GM21360 (cell line): Measurements from ENCODE around the gene UPB1.
A peak's percentile ranks its signal among the peaks of the same experiment; 100 is the strongest.

Experiments used
- ATAC-seq: cut with Tn5 transposase; IDR thresholded peaks from one replicate; pipeline ENCODE4 v1.9.1; 2021; ENCODE audit warnings: mild to moderate bottlenecking, moderate library complexity; ENCODE audit not compliant: unreplicated experiment

Gene UPB1

GRCh38 chr22:24555165-24556039 lies 60.3 kb downstream of the UPB1 start, which contains the start of gene SNRPD3:
Gene SNRPD3, plus strand, starts transcription at chr22:24555999. Its CDS starts 1,676 bp downstream, at chr22:24557675.
- ATAC-seq, result peak; percentile 60

- no peak for ATAC-seq
Measured at GRCh38 chr22:24559471-24559870, 64.3 kb downstream of the UPB1 start.

GRCh38 chr22:24563246-24563645 lies 68.1 kb downstream of the UPB1 start:
- ATAC-seq, result no peak

GRCh38 chr22:24564376-24565058 lies 69.4 kb downstream of the UPB1 start:
- no peak for ATAC-seq

GRCh38 chr22:24565077-24565476 lies 69.9 kb downstream of the UPB1 start:
- ATAC-seq, result no peak

- ATAC-seq, result no peak
Measured at GRCh38 chr22:24566899-24567511, 71.9 kb downstream of the UPB1 start.

- ATAC-seq, result no peak
Measured at GRCh38 chr22:24567668-24568067, 72.5 kb downstream of the UPB1 start.

- no peak for ATAC-seq
Measured at GRCh38 chr22:24571266-24571665, 76.1 kb downstream of the UPB1 start.

- ATAC-seq, result no peak
Measured at GRCh38 chr22:24576778-24577177, 81.6 kb downstream of the UPB1 start.
